Mesenchymal stem cell (in vitro differentiated cells and primary cell): ENCODE results near the gene EXOC4.

ENCODE experiments used
- DNase-seq: peaks from one replicate; pipeline ENCODE4 v3.0.0-alpha.2; 2013
- H2AFZ ChIP-seq: one replicate; pipeline ENCODE4 v1.6.1; 2013; ENCODE audit warnings: low read depth, mild to moderate bottlenecking, control low read depth, inconsistent platforms, low read length, moderate library complexity
- H2AK5ac ChIP-seq: 2 replicates; pipeline ENCODE4 v1.6.1; 2013; ENCODE audit warnings: low read length, moderate library complexity, mild to moderate bottlenecking, inconsistent platforms; ENCODE audit not compliant: severe bottlenecking
- H2BK120ac ChIP-seq: one replicate; pipeline ENCODE4 v1.6.1; 2013; ENCODE audit warnings: low read depth, mild to moderate bottlenecking, inconsistent platforms, low read length, moderate library complexity
- H2BK12ac ChIP-seq, 2 experiments: one replicate each; pipeline ENCODE4 v1.6.1; 2013; ENCODE audit warnings: inconsistent platforms in 2 of 2, low read length in 2 of 2, mild to moderate bottlenecking in 2 of 2, moderate library complexity in 2 of 2, control low read depth in 1 of 2
- H2BK15ac ChIP-seq: one replicate; pipeline ENCODE4 v1.6.1; 2013; ENCODE audit warnings: mild to moderate bottlenecking, low read depth, inconsistent platforms; ENCODE audit not compliant: poor library complexity, severe bottlenecking
- H2BK5ac ChIP-seq: 2 replicates; pipeline ENCODE4 v1.6.1; 2013; ENCODE audit warnings: low read depth, mild to moderate bottlenecking, low read length, control low read depth, inconsistent platforms; ENCODE audit not compliant: poor library complexity, severe bottlenecking
- H3K14ac ChIP-seq, 2 experiments: one replicate each; pipeline ENCODE4 v1.6.1; 2013; ENCODE audit warnings: inconsistent platforms in 2 of 2, low read length in 2 of 2, control low read depth in 1 of 2, mild to moderate bottlenecking in 1 of 2, moderate library complexity in 1 of 2
- H3K18ac ChIP-seq, 2 experiments: one replicate each; pipeline ENCODE4 v1.6.1; 2013; ENCODE audit warnings: inconsistent platforms in 2 of 2, low read length in 2 of 2, control low read depth in 1 of 2, low read depth in 1 of 2, mild to moderate bottlenecking in 1 of 2
- H3K23ac ChIP-seq, 2 experiments: one replicate each; pipeline ENCODE4 v1.6.1; 2013; ENCODE audit warnings: inconsistent platforms in 2 of 2, low read length in 2 of 2, mild to moderate bottlenecking in 2 of 2, moderate library complexity in 2 of 2, control low read depth in 1 of 2
- H3K27ac ChIP-seq: 2 replicates; pipeline ENCODE4 v1.5.1; 2013; ENCODE audit warnings: mild to moderate bottlenecking, moderate library complexity, low read length, control low read depth, inconsistent platforms; ENCODE audit not compliant: poor library complexity, severe bottlenecking
- H3K27me3 ChIP-seq, 2 experiments: 2 replicates each; pipeline versions ENCODE4 v1.6.1 to v1.7.0; 2013; ENCODE audit warnings: low read length in 2 of 2, mild to moderate bottlenecking in 2 of 2, moderate library complexity in 2 of 2, control low read depth in 1 of 2, inconsistent platforms in 1 of 2; ENCODE audit not compliant: control insufficient read depth in 1 of 2, insufficient read depth in 1 of 2
- H3K36me3 ChIP-seq, 2 experiments: 2 replicates each; pipeline versions ENCODE4 v1.6.1 to v1.7.0; 2013; ENCODE audit warnings: low read length in 2 of 2, control low read depth in 1 of 2, inconsistent platforms in 1 of 2, low read depth in 1 of 2, mild to moderate bottlenecking in 1 of 2; ENCODE audit not compliant: insufficient read depth in 2 of 2, control insufficient read depth in 1 of 2
- H3K4ac ChIP-seq, 2 experiments: one replicate each; pipeline ENCODE4 v1.6.1; 2013; ENCODE audit warnings: inconsistent platforms in 2 of 2, low read length in 2 of 2, mild to moderate bottlenecking in 2 of 2, moderate library complexity in 2 of 2, control low read depth in 1 of 2, low read depth in 1 of 2
- H3K4me1 ChIP-seq: 2 replicates; pipeline ENCODE4 v1.6.1; 2013; ENCODE audit warnings: low read depth, low read length, control low read depth; ENCODE audit not compliant: control insufficient read depth, insufficient read depth
- H3K4me2 ChIP-seq: 2 replicates; pipeline ENCODE4 v1.6.1; 2013; ENCODE audit warnings: low read length, mild to moderate bottlenecking, inconsistent platforms; ENCODE audit not compliant: poor library complexity, severe bottlenecking
- H3K4me3 ChIP-seq, 2 experiments: 2 replicates each; pipeline versions ENCODE4 v1.5.1 to v1.7.0; 2013; ENCODE audit warnings: low read length in 2 of 2, mild to moderate bottlenecking in 2 of 2, control low read depth in 1 of 2, low read depth in 1 of 2; ENCODE audit not compliant: insufficient read depth in 1 of 2
- H3K79me1 ChIP-seq: replicated peaks from 2 replicates; pipeline ENCODE4 v1.6.1; 2013; ENCODE audit warnings: mild to moderate bottlenecking, control low read depth, low read length, inconsistent platforms; ENCODE audit not compliant: poor library complexity, severe bottlenecking
- H3K9ac ChIP-seq: 2 replicates; pipeline ENCODE4 v1.7.0; 2013; ENCODE audit warnings: mild to moderate bottlenecking, low read length, moderate library complexity
- H3K9me3 ChIP-seq: 2 replicates; pipeline ENCODE4 v1.7.0; 2013; ENCODE audit warnings: mild to moderate bottlenecking, low read length; ENCODE audit not compliant: control insufficient read depth
- H4K8ac ChIP-seq: one replicate; pipeline ENCODE4 v1.6.1; 2013; ENCODE audit warnings: inconsistent platforms, mild to moderate bottlenecking, low read length, moderate library complexity
- H4K91ac ChIP-seq: one replicate; pipeline ENCODE4 v1.6.1; 2013; ENCODE audit warnings: mild to moderate bottlenecking, low read length, inconsistent platforms
- WGBS: methylation state at CpG from one replicate; pipeline ENCODE4 v1.1.7; 2013; ENCODE audit warnings: mixed read lengths; 5-methylcytosine and 5-hydroxymethylcytosine counted together

Gene EXOC4

DNA sequence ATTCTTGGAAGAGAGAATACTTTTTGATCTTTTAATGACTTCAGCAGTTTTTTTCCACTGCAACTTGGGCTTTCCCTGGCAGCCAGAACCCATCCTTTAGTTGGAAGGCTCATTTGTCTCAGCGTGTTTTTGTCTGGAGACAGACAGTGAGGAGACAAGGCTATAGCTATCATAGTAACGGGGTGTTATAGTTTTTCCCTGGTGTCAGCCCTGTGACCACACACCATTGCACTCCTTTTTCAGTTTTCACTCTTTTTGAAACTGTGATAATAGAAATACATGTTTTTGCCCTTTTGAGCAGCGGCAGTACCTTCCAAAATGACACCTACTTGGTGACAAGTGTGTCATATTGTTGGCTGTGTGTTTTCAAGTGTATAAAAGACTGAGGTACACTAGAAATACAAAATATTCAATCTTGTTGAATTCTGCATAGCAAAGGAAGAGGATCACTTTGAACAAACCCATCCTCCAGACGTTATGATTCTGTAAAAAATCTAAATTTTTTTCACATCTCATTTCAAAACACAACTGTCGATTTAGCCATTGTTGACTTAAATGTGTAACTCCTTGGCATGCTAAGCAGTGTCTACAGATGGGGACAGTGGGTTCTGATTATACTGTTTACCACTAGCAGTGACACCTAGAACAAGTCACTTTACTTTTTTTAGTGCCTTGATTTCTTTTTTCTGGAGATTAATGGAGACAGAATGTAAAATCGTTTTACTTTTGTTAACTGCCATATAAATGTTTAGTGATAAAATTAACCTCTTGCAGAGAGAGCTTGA, 130.1 kb downstream of the EXOC4 start:
- no peak overlapping the region for H4K91ac ChIP-seq
- no peak overlapping the region for H2BK12ac ChIP-seq
- no peak overlapping the region for H3K27ac ChIP-seq
- no peak overlapping the region for H3K14ac ChIP-seq
- no peak overlapping the region for H3K4ac ChIP-seq
- no peaks in the 10 kb centered on the region for H3K4me1 ChIP-seq
- H3K23ac ChIP-seq = no peak overlapping the region
- no peaks in the 10 kb centered on the region for H3K36me3 ChIP-seq
- 96% methylated on average over 4 of the region's 6 CpGs for WGBS
- no peak overlapping the region for H2AK5ac ChIP-seq
- H3K27me3 ChIP-seq = no peaks in the 10 kb centered on the region
- no peak overlapping the region for H3K9ac ChIP-seq
- no peak overlapping the region for H3K18ac ChIP-seq
- no peak overlapping the region for H4K8ac ChIP-seq
- no peaks in the 10 kb centered on the region for H3K9me3 ChIP-seq
- H2BK15ac ChIP-seq = no peak overlapping the region
- peaks cover 21% of the 10 kb centered on the region for H3K79me1 ChIP-seq
- no peak overlapping the region for H2BK5ac ChIP-seq
- H3K4me3 ChIP-seq = no peak overlapping the region
- no peak overlapping the region for H2BK120ac ChIP-seq
- no peak for DNase-seq
- H2AFZ ChIP-seq = no peak overlapping the region
- H3K4me2 ChIP-seq = no peak overlapping the region

DNA sequence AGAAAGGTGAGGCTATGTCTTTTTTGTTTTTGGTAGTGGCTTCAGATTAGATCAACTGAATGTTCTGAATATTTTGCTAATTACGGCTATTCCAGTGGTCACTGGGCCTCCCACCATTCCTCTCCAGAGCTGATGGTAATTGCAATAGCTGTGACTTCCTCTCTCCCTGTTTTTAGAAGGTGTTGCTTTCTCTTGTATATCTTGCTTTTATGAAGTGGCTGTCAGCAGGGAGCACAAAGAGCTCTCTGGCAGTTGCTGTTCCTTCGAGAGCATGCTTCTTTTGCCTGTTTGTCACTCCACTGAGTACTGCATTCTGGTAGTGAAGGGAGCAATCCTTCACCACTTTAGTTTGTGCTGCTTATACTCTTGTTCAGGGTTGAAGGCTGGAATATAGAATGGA, 133.3 kb downstream of the EXOC4 start:
- no peak overlapping the region for H3K27ac ChIP-seq
- no peak for DNase-seq
- no peak overlapping the region for H2BK5ac ChIP-seq
- H3K14ac ChIP-seq = no peak overlapping the region
- H3K4me1 ChIP-seq = no peaks in the 10 kb centered on the region
- H3K4me3 ChIP-seq = no peak overlapping the region
- H3K9ac ChIP-seq = no peak overlapping the region
- H2BK120ac ChIP-seq = no peak overlapping the region
- H4K91ac ChIP-seq = no peak overlapping the region
- no peak overlapping the region for H3K4me2 ChIP-seq
- WGBS = 51% methylated on average over 2 of the region's 2 CpGs
- peaks cover 24% of the 10 kb centered on the region for H3K79me1 ChIP-seq
- H4K8ac ChIP-seq = peak overlapping the region; percentile 22
- no peak overlapping the region for H3K23ac ChIP-seq
- no peaks in the 10 kb centered on the region for H3K27me3 ChIP-seq
- no peaks in the 10 kb centered on the region for H3K36me3 ChIP-seq
- no peak overlapping the region for H2AFZ ChIP-seq
- no peak overlapping the region for H3K4ac ChIP-seq
- H3K18ac ChIP-seq = peak overlapping the region in 1 of 2 experiments; percentile 25
- no peak overlapping the region for H2BK12ac ChIP-seq
- H3K9me3 ChIP-seq = no peaks in the 10 kb centered on the region
- H2AK5ac ChIP-seq = no peak overlapping the region
- H2BK15ac ChIP-seq = no peak overlapping the region

GRCh38 chr7:133389727-133390126, 136.8 kb downstream of the EXOC4 start:
- Histone ChIP-seq H3K79me1 (peaks cover 20% of the 10 kb centered on the region), H2AFZ (no peak overlapping the region), H3K4ac (no peak overlapping the region), H3K18ac (no peak overlapping the region), H2AK5ac (no peak overlapping the region), H3K23ac (no peak overlapping the region), H3K4me2 (no peak overlapping the region), H3K9me3 (no peaks in the 10 kb centered on the region), H3K27me3 (no peaks in the 10 kb centered on the region), H4K91ac (no peak overlapping the region), H3K27ac (no peak overlapping the region), H3K4me1 (no peaks in the 10 kb centered on the region), H2BK120ac (no peak overlapping the region), H4K8ac (no peak overlapping the region), H3K36me3 (no peaks in the 10 kb centered on the region), H3K14ac (no peak overlapping the region), H2BK12ac (no peak overlapping the region), H3K4me3 (no peak overlapping the region), H3K9ac (no peak overlapping the region), H2BK15ac (no peak overlapping the region), H2BK5ac (no peak overlapping the region)
- no peak for DNase-seq
- WGBS = 100% methylated on average over 4 of the region's 4 CpGs

GRCh38 chr7:133391206-133391605, 138.3 kb downstream of the EXOC4 start:
- Histone ChIP-seq H2BK5ac (no peak overlapping the region), H2AFZ (no peak overlapping the region), H3K4me3 (no peak overlapping the region), H3K9me3 (no peaks in the 10 kb centered on the region), H3K79me1 (peaks cover 14% of the 10 kb centered on the region), H4K8ac (no peak overlapping the region), H3K27me3 (no peaks in the 10 kb centered on the region), H3K18ac (no peak overlapping the region), H2BK120ac (no peak overlapping the region), H3K23ac (no peak overlapping the region), H3K27ac (no peak overlapping the region), H3K4me1 (no peaks in the 10 kb centered on the region), H2AK5ac (no peak overlapping the region), H4K91ac (no peak overlapping the region), H3K36me3 (no peaks in the 10 kb centered on the region), H3K4ac (no peak overlapping the region), H2BK12ac (no peak overlapping the region), H3K14ac (no peak overlapping the region), H3K4me2 (no peak overlapping the region), H2BK15ac (no peak overlapping the region), H3K9ac (no peak overlapping the region)
- 97% methylated on average over 11 of the region's 11 CpGs for WGBS
- no peak for DNase-seq
